ENCODE data around the gene PAK6. TPM values are rescaled to one million over a fixed set of nuclear protein-coding genes. Genes with fewer than 3 reads are reported as not detected.

Gene PAK6
- total RNA-seq, 2 donors from 2014 or later: 4.9 to 10.4 TPM

DNA sequence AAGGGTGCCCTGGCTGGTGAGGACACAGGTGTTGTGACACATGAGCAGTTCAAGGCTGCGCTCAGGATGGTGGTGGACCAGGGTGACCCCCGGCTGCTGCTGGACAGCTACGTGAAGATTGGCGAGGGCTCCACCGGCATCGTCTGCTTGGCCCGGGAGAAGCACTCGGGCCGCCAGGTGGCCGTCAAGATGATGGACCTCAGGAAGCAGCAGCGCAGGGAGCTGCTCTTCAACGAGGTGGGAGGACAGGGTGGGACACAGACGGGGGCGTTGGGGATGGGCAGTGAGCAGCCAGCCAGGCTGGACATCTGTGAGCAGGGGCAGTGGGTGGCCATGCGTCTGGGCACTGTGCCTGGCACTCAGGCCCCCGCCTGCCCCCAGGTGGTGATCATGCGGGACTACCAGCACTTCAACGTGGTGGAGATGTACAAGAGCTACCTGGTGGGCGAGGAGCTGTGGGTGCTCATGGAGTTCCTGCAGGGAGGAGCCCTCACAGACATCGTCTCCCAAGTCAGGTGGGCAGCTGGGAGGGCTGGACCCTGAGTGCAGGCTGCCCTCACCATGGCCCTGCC, 33.7 kb downstream of the PAK6 start:
- TF ChIP-seq, protein P1, sequence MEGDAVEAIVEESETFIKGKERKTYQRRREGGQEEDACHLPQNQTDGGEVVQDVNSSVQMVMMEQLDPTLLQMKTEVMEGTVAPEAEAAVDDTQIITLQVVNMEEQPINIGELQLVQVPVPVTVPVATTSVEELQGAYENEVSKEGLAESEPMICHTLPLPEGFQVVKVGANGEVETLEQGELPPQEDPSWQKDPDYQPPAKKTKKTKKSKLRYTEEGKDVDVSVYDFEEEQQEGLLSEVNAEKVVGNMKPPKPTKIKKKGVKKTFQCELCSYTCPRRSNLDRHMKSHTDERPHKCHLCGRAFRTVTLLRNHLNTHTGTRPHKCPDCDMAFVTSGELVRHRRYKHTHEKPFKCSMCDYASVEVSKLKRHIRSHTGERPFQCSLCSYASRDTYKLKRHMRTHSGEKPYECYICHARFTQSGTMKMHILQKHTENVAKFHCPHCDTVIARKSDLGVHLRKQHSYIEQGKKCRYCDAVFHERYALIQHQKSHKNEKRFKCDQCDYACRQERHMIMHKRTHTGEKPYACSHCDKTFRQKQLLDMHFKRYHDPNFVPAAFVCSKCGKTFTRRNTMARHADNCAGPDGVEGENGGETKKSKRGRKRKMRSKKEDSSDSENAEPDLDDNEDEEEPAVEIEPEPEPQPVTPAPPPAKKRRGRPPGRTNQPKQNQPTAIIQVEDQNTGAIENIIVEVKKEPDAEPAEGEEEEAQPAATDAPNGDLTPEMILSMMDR (IDR thresholded peaks at IDR 0.05): no peak
- no peaks in the 10 kb centered on the region for H3K36me3 ChIP-seq
- DNase-seq: no peak
- H3K4me1 ChIP-seq: no peaks in the 10 kb centered on the region
- intact Hi-C loops (cut with DNase I): no loop called here
- no peak overlapping the region for H3K9ac ChIP-seq (ENCODE audit: low read depth in 2 of 2, low read length in 2 of 2)
- no peak overlapping the region for H3K4me3 ChIP-seq
- H3K27me3 ChIP-seq: no peaks in the 10 kb centered on the region
- no peaks in the 10 kb centered on the region for H3K9me3 ChIP-seq
- no peak overlapping the region for H3K27ac ChIP-seq

DNA sequence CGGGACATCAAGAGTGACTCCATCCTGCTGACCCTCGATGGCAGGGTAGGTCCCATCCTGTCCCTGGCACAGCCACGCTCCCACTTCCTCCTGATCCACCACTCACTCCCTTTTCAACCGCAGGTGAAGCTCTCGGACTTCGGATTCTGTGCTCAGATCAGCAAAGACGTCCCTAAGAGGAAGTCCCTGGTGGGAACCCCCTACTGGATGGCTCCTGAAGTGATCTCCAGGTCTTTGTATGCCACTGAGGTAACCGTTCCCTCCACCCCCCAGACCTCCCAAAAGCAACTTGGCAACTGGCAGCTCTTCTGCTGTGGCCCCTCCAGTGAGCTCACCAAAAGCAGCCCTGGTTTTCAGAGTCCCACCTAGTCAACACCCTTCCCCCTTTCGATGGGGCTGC, 34.6 kb downstream of the PAK6 start:
- H3K27ac ChIP-seq: no peak overlapping the region
- no peaks in the 10 kb centered on the region for H3K36me3 ChIP-seq
- H3K9me3 ChIP-seq: no peaks in the 10 kb centered on the region
- no peaks in the 10 kb centered on the region for H3K27me3 ChIP-seq
- DNase-seq: no peak
- H3K4me3 ChIP-seq: no peak overlapping the region
- H3K4me1 ChIP-seq: no peaks in the 10 kb centered on the region
- intact Hi-C loops (cut with DNase I): no loop called here
- H3K9ac ChIP-seq (ENCODE audit: low read depth in 2 of 2, low read length in 2 of 2): no peak overlapping the region
- TF ChIP-seq, protein P1 (IDR thresholded peaks at IDR 0.05): no peak

GRCh38 chr15:40274350-40275274, 35.7 kb downstream of the PAK6 start:
- intact Hi-C loops (cut with DNase I): loop anchor here (2.0 to 5.0 kb wide), 5 partner anchors 38 to 492 kb away; partner anchors contain the start of gene FSIP1
- DNase-seq: peak; percentile 81
- H3K9me3 ChIP-seq: no peaks in the 10 kb centered on the region
- TF ChIP-seq, protein P1 (IDR thresholded peaks at IDR 0.05): peak; percentile 100
- no peaks in the 10 kb centered on the region for H3K36me3 ChIP-seq
- peaks cover 2% of the 10 kb centered on the region for H3K4me1 ChIP-seq
- no peak overlapping the region for H3K4me3 ChIP-seq
- H3K9ac ChIP-seq (ENCODE audit: low read depth in 2 of 2, low read length in 2 of 2): peak overlapping the region in 1 of 2 donors; percentile 8
- H3K27ac ChIP-seq: no peak overlapping the region
- peaks cover under 1% of the 10 kb centered on the region for H3K27me3 ChIP-seq

GRCh38 chr15:40275523-40275922, 36.7 kb downstream of the PAK6 start:
- Histone ChIP-seq H3K4me1 (peaks cover 4% of the 10 kb centered on the region), H3K27me3 (peaks cover 10% of the 10 kb centered on the region), H3K4me3 (no peak overlapping the region), H3K36me3 (no peaks in the 10 kb centered on the region), H3K9me3 (no peaks in the 10 kb centered on the region), H3K27ac (no peak overlapping the region), H3K9ac (ENCODE audit: low read depth in 2 of 2, low read length in 2 of 2) (no peak overlapping the region)
- DNase-seq: no peak
- TF ChIP-seq, protein P1 (IDR thresholded peaks at IDR 0.05): no peak
- intact Hi-C loops (cut with DNase I): loop anchor here (2.0 to 5.0 kb wide), 5 partner anchors 37 to 493 kb away; partner anchors contain the start of gene FSIP1

- intact Hi-C loops (cut with DNase I): loop anchor here (2.0 to 5.0 kb wide), 5 partner anchors 36 to 494 kb away; partner anchors contain the start of gene FSIP1
- H3K27me3 ChIP-seq: peaks cover 14% of the 10 kb centered on the region
- no peak overlapping the region for H3K4me3 ChIP-seq
- H3K9me3 ChIP-seq: no peaks in the 10 kb centered on the region
- TF ChIP-seq, protein P1 (IDR thresholded peaks at IDR 0.05): no peak
- DNase-seq: no peak
- no peak overlapping the region for H3K27ac ChIP-seq
- no peaks in the 10 kb centered on the region for H3K36me3 ChIP-seq
- H3K9ac ChIP-seq (ENCODE audit: low read depth in 2 of 2, low read length in 2 of 2): no peak overlapping the region
- H3K4me1 ChIP-seq: peaks cover 4% of the 10 kb centered on the region
These were observed 37.1 kb downstream of the PAK6 start for GRCh38 chr15:40275954-40276353.

All from colonic mucosa (tissue), 4 donors.